Measurements from ENCODE around the gene USE1.

GRCh38 chr19:17184371-17184841 is 30.8 kb upstream of the USE1 start:
- TF ChIP-seq, protein P1, sequence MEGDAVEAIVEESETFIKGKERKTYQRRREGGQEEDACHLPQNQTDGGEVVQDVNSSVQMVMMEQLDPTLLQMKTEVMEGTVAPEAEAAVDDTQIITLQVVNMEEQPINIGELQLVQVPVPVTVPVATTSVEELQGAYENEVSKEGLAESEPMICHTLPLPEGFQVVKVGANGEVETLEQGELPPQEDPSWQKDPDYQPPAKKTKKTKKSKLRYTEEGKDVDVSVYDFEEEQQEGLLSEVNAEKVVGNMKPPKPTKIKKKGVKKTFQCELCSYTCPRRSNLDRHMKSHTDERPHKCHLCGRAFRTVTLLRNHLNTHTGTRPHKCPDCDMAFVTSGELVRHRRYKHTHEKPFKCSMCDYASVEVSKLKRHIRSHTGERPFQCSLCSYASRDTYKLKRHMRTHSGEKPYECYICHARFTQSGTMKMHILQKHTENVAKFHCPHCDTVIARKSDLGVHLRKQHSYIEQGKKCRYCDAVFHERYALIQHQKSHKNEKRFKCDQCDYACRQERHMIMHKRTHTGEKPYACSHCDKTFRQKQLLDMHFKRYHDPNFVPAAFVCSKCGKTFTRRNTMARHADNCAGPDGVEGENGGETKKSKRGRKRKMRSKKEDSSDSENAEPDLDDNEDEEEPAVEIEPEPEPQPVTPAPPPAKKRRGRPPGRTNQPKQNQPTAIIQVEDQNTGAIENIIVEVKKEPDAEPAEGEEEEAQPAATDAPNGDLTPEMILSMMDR (IDR thresholded peaks at IDR 0.05) = no peak
- TF ChIP-seq POLR2A (IDR thresholded peaks at IDR 0.05) = no peak
